Muscle layer of duodenum (tissue), 2 donors: ENCODE data around the gene SLC38A1.

Experiments
- H3K27ac ChIP-seq: one replicate; pipeline ENCODE4 v1.7.0; 2013; ENCODE audit warnings: mild to moderate bottlenecking, low read length
- H3K27me3 ChIP-seq: one replicate; pipeline ENCODE4 v1.7.0; 2013; ENCODE audit warnings: low read depth, mild to moderate bottlenecking, control low read depth, low read length
- H3K36me3 ChIP-seq, 2 donors: one replicate each; pipeline ENCODE4 v1.7.0; 2013; ENCODE audit warnings: low read length in 2 of 2, control low read depth in 1 of 2, mild to moderate bottlenecking in 1 of 2; ENCODE audit not compliant: insufficient read depth in 2 of 2, control insufficient read depth in 1 of 2
- H3K4me1 ChIP-seq, 2 donors: one replicate each; pipeline ENCODE4 v1.7.0; 2013; ENCODE audit warnings: low read length in 2 of 2, mild to moderate bottlenecking in 2 of 2, control low read depth in 1 of 2, moderate library complexity in 1 of 2; ENCODE audit not compliant: insufficient read depth in 2 of 2, control insufficient read depth in 1 of 2
- H3K4me3 ChIP-seq, 2 donors: one replicate each; pipeline ENCODE4 v1.7.0; 2013; ENCODE audit warnings: low read length in 2 of 2, low read depth in 1 of 2, mild to moderate bottlenecking in 1 of 2
- H3K9me3 ChIP-seq, 2 donors: one replicate each; pipeline ENCODE4 v1.7.0; 2013; ENCODE audit warnings: low read length in 2 of 2, control low read depth in 1 of 2, mild to moderate bottlenecking in 1 of 2; ENCODE audit not compliant: control insufficient read depth in 1 of 2
- donor health status: healthy.

SLC38A1 gene

GRCh38 chr12:46282829-46283228 is 14.0 kb upstream of the SLC38A1 start:
- Histone ChIP-seq H3K27ac (no peak overlapping the region), H3K27me3 (no peaks in the 10 kb centered on the region), H3K4me3 (no peak overlapping the region), H3K9me3 (peaks cover 0 to 27% of the 10 kb centered on the region in 2 donors), H3K36me3 (no peaks in the 10 kb centered on the region), H3K4me1 (no peaks in the 10 kb centered on the region)

GRCh38 chr12:46276756-46277155 is 7.9 kb upstream of the SLC38A1 start:
- Histone ChIP-seq H3K36me3 (no peaks in the 10 kb centered on the region), H3K27me3 (no peaks in the 10 kb centered on the region), H3K4me3 (no peak overlapping the region), H3K4me1 (no peaks in the 10 kb centered on the region), H3K27ac (no peak overlapping the region), H3K9me3 (peaks cover 0 to 1% of the 10 kb centered on the region in 2 donors)

- no peaks in the 10 kb centered on the region for H3K27me3 ChIP-seq
- no peak overlapping the region for H3K4me3 ChIP-seq
- peaks cover 0 to 18% of the 10 kb centered on the region in 2 donors for H3K4me1 ChIP-seq
- H3K36me3 ChIP-seq = no peaks in the 10 kb centered on the region
- H3K27ac ChIP-seq = no peak overlapping the region
- H3K9me3 ChIP-seq = no peaks in the 10 kb centered on the region
Observed at GRCh38 chr12:46271863-46272262, 3.0 kb upstream of the SLC38A1 start.

DNA sequence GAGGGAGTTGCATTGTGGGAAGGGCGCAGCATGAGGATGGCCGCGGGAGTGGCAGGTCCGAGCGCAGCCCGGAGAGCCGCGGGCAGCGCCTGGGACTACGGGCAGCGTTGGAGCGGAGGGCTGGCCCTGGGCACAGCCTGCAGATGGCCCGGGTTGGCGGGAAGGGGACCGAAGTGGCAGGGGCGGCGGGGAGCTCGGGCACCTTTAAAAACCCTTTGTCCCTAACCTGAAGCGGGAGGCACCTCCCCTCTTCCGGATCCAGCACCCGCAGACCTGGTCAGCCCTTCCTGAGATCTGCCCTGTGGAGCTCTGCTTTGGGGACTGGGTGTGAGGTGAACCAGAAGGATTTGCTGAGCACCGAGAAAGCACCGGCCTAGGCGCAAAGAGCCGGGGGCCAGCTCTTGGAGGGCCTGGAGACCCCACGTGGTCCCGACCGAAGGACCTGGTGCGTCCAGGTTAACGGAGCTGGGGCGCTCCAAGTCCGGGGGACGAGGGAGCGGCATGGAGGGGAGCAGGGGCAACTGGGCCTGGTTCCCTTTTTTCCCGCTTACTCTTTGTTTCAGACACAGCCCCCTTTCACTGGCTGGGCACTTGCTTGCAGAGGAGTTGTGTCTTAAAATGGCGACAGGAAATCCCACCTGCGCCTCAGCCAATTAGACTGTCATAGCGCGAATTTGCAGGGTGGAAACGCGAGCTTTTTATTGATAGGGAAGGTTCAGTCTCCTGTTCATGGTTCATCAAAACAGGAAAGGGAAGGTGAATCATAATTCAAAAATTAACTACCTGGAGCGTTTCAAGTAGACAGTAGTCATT is 792 bp upstream of the SLC38A1 start:
- no peaks in the 10 kb centered on the region for H3K36me3 ChIP-seq
- H3K27me3 ChIP-seq = no peaks in the 10 kb centered on the region
- peaks cover 0 to 20% of the 10 kb centered on the region in 2 donors for H3K4me1 ChIP-seq

GRCh38 chr12:46267825-46268582 is 839 bp downstream of the SLC38A1 start:
- peaks cover 0 to 28% of the 10 kb centered on the region in 2 donors for H3K4me1 ChIP-seq
- no peaks in the 10 kb centered on the region for H3K27me3 ChIP-seq
- H3K9me3 ChIP-seq = no peaks in the 10 kb centered on the region
- H3K4me3 ChIP-seq = peak overlapping the region; percentile 86 to 92
- no peaks in the 10 kb centered on the region for H3K36me3 ChIP-seq
- peak overlapping the region; percentile 95 for H3K27ac ChIP-seq

More for the DNA sequence above, 792 bp upstream of the SLC38A1 start:
- H3K4me3 ChIP-seq = peak overlapping the region; percentile 86 to 92
- H3K27ac ChIP-seq = peak overlapping the region; percentile 47
- no peaks in the 10 kb centered on the region for H3K9me3 ChIP-seq

- Histone ChIP-seq H3K4me3 (peak overlapping the region; percentile 86 to 92), H3K4me1 (peaks cover 0 to 30% of the 10 kb centered on the region in 2 donors), H3K9me3 (no peaks in the 10 kb centered on the region), H3K36me3 (no peaks in the 10 kb centered on the region), H3K27ac (peak overlapping the region; percentile 95), H3K27me3 (no peaks in the 10 kb centered on the region)
Observed at GRCh38 chr12:46267575-46267824, 1.3 kb downstream of the SLC38A1 start.

DNA sequence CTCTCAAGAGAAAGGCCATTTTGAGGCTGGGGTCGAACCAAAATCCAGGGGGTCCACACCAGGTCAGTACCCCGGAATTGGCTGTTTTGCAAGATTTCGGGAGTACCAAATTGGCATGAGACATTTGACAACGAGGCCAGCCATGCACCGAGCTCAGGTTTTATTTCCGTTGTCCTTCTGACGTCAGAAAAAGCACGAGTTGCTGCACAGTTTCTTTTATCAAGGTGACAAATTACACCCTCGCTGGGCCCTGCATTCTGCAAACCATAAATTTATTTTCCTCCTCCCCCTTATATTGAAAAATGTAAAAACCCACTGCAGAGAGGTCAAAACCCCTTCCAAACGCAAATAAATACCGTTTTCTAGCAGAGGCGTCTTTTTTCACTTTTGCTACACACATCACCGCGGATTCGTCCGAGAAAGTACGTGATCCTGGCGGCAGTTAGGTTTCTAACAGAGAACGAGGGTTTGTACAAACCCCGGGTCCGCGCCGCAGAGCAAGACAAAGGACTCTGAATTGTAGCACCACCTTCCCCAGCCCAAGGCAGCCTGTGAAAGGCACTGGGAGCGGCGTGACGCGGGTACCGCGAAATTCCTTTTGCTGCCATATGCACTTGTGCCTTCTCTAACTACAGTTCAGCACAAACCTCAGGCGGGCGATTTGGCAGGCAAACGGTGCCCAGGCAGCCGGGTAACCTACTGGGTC is 1.8 kb downstream of the SLC38A1 start:
- Histone ChIP-seq H3K9me3 (no peaks in the 10 kb centered on the region), H3K36me3 (no peaks in the 10 kb centered on the region), H3K27ac (peak overlapping the region; percentile 95), H3K27me3 (no peaks in the 10 kb centered on the region), H3K4me3 (peak overlapping the region; percentile 86 to 92), H3K4me1 (peaks cover 0 to 30% of the 10 kb centered on the region in 2 donors)

- H3K4me1 ChIP-seq = peaks cover 0 to 35% of the 10 kb centered on the region in 2 donors
- H3K36me3 ChIP-seq = no peaks in the 10 kb centered on the region
- H3K9me3 ChIP-seq = no peaks in the 10 kb centered on the region
- H3K27me3 ChIP-seq = no peaks in the 10 kb centered on the region
- peak overlapping the region; percentile 95 for H3K27ac ChIP-seq
- H3K4me3 ChIP-seq = peak overlapping the region; percentile 86 to 92
Observed at GRCh38 chr12:46266382-46266791, 2.5 kb downstream of the SLC38A1 start.

DNA sequence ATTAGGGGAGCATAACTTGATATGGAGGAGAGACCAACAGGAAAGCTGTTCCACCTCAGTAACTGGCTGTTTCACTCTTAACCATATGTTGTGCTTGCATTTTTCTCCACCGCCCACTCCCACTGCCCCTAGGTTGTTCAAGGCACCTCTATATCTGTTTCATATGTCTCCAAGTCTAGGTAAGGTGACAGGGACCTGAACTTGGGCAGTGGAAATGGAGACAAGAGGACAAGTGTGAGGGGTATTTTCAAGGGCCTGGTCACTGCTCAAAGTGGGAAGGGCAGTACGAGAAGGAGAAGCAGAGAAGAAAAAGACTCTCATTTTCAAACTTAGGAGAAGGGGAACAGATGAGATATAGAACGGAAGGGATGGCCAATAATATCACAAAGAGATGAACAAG is 3.1 kb downstream of the SLC38A1 start:
- no peaks in the 10 kb centered on the region for H3K9me3 ChIP-seq
- peak overlapping the region; percentile 95 for H3K27ac ChIP-seq
- peaks cover 0 to 42% of the 10 kb centered on the region in 2 donors for H3K4me1 ChIP-seq
- no peaks in the 10 kb centered on the region for H3K27me3 ChIP-seq
- H3K36me3 ChIP-seq = no peaks in the 10 kb centered on the region
- peak overlapping the region; percentile 86 to 92 for H3K4me3 ChIP-seq

DNA sequence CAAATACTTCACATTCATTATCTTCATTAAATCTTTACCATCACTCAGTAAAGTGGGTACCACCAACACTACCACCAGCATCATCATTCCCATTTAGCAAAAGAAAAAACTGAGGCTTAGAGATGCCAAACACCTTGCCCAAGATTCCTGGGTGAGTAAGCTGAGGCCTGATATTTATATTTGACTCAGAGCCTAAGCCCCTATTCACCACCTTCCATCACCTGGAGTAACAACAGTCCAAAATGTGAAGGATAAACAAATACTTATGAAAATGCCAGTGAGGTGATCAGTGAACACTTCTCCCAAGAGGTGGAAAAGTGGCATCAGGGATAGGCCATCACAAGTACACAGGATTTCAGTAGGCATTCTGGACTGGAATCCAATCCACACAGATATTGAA is 3.7 kb downstream of the SLC38A1 start:
- Histone ChIP-seq H3K4me3 (peak overlapping the region in 1 of 2 donors; percentile 92), H3K4me1 (peaks cover 0 to 47% of the 10 kb centered on the region in 2 donors), H3K27ac (peak overlapping the region; percentile 95), H3K9me3 (no peaks in the 10 kb centered on the region), H3K36me3 (no peaks in the 10 kb centered on the region), H3K27me3 (no peaks in the 10 kb centered on the region)

DNA sequence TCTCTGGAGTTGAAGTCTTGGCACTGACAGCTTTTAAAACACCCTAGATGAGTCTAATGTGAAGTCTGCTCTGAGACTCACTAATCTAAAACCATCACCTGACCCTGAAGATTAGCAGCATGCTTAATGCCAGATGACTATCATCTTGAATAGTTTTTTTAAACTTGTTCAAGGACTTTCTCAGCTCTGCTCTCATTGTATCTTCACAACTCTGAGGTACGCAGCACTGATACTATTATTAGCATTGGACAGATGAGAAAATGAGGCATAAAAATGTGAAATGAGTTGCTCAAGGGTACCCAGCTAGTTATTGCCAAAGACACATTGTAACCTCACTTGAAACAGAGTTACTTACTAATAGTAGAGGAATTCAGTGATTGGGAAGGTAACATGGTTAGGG is 4.8 kb downstream of the SLC38A1 start:
- no peaks in the 10 kb centered on the region for H3K36me3 ChIP-seq
- peak overlapping the region; percentile 10 for H3K27ac ChIP-seq
- peaks cover 0 to 41% of the 10 kb centered on the region in 2 donors for H3K4me1 ChIP-seq
- no peaks in the 10 kb centered on the region for H3K9me3 ChIP-seq
- H3K4me3 ChIP-seq = no peak overlapping the region
- no peaks in the 10 kb centered on the region for H3K27me3 ChIP-seq
